WERI-Rb-1 (cell line): ENCODE results near the gene BATF.
A peak's percentile ranks its signal among the peaks of the same experiment; 100 is the strongest.

ENCODE experiments used
- DNase-seq: peaks from one replicate; pipeline ENCODE4 v3.0.0-alpha.2; 2020
- H3K27ac ChIP-seq: fragments of 250-450 bp; sonication (Bioruptor Pico); 2 replicates; pipeline ENCODE4 v1.5.1; 2020; ENCODE audit warnings: mild to moderate bottlenecking, moderate library complexity
- H3K27me3 ChIP-seq: fragments of 250-450 bp; sonication (Bioruptor Pico); 2 replicates; pipeline ENCODE4 v1.5.1; 2021; ENCODE audit warnings: mild to moderate bottlenecking, low read depth, moderate library complexity; ENCODE audit not compliant: insufficient read depth, severe bottlenecking
- H3K36me3 ChIP-seq: fragments of 250-450 bp; sonication (Bioruptor Pico); 2 replicates; pipeline ENCODE4 v1.5.1; 2020; ENCODE audit warnings: mild to moderate bottlenecking, moderate library complexity
- H3K4me3 ChIP-seq: 2 replicates; pipeline ENCODE4 v1.5.1; 2011; ENCODE audit warnings: low read depth, mild to moderate bottlenecking, control low read depth, low read length
- H3K9me3 ChIP-seq: fragments of 250-450 bp; sonication (Bioruptor Pico); 2 replicates; pipeline ENCODE4 v1.5.1; 2021; ENCODE audit warnings: mild to moderate bottlenecking, moderate library complexity; ENCODE audit not compliant: severe bottlenecking
- CTCF ChIP-seq: IDR thresholded peaks from 2 replicates; pipeline ENCODE4 v1.5.1; 2011; ENCODE audit warnings: low read depth, mild to moderate bottlenecking, control low read depth, inconsistent platforms, low read length

BATF gene

GRCh38 chr14:75577090-75577489 is 54.8 kb downstream of the BATF start:
- Histone ChIP-seq H3K27ac (no peak overlapping the region), H3K36me3 (no peaks in the 10 kb centered on the region), H3K4me3 (no peak overlapping the region), H3K27me3 (no peaks in the 10 kb centered on the region), H3K9me3 (no peaks in the 10 kb centered on the region)
- TF ChIP-seq CTCF = no peak
- DNase-seq = no peak

GRCh38 chr14:75577729-75578101 is 55.4 kb downstream of the BATF start:
- H3K9me3 ChIP-seq = no peaks in the 10 kb centered on the region
- no peaks in the 10 kb centered on the region for H3K27me3 ChIP-seq
- H3K27ac ChIP-seq = no peak overlapping the region
- H3K4me3 ChIP-seq = peak overlapping the region; percentile 46
- H3K36me3 ChIP-seq = no peaks in the 10 kb centered on the region
- TF ChIP-seq CTCF = peak; percentile 91
- peak; percentile 83 for DNase-seq

GRCh38 chr14:75578102-75578785 is 56.0 kb downstream of the BATF start, which contains the start of gene FLVCR2:
FLVCR2 (plus strand) TSS chr14:75578620; CDS start chr14:75578973, 353 bp downstream.
- peak; percentile 64 for DNase-seq
- Histone ChIP-seq H3K4me3 (peak within 1 kb of the TSS; percentile 46), H3K27me3 (no peaks in the 10 kb centered on the region), H3K27ac (no peak within 1 kb of the TSS), H3K36me3 (no peaks in the 10 kb centered on the region), H3K9me3 (no peaks in the 10 kb centered on the region)
- no peak for TF ChIP-seq CTCF

- peak; percentile 43 for DNase-seq
- TF ChIP-seq CTCF = peak; percentile 36; the same call in 1 of the 2 replicates
- no peaks in the 10 kb centered on the region for H3K9me3 ChIP-seq
- peak overlapping the region; percentile 46 for H3K4me3 ChIP-seq
- no peak overlapping the region for H3K27ac ChIP-seq
- H3K36me3 ChIP-seq = no peaks in the 10 kb centered on the region
- H3K27me3 ChIP-seq = no peaks in the 10 kb centered on the region
These were observed 56.6 kb downstream of the BATF start for GRCh38 chr14:75578786-75579337.

- no peak for DNase-seq
- no peaks in the 10 kb centered on the region for H3K9me3 ChIP-seq
- TF ChIP-seq CTCF = no peak
- no peaks in the 10 kb centered on the region for H3K27me3 ChIP-seq
- H3K27ac ChIP-seq = no peak overlapping the region
- no peak overlapping the region for H3K4me3 ChIP-seq
- no peaks in the 10 kb centered on the region for H3K36me3 ChIP-seq
These were observed 57.1 kb downstream of the BATF start for GRCh38 chr14:75579338-75579864.
